GM12865 (cell line): ENCODE measurements around the gene XXYLT1.
A peak's percentile ranks its signal among the peaks of the same experiment; 100 is the strongest.

Source experiments
- DNase-seq: peaks from one replicate; pipeline ENCODE4 v3.0.0; 2010; ENCODE audit warnings: low read depth
- H3K4me3 ChIP-seq: 2 replicates; pipeline ENCODE4 v1.5.1; 2011; ENCODE audit warnings: mild to moderate bottlenecking, low read depth, low read length, control low read depth
- TF ChIP-seq, protein P1 (sequence below): IDR thresholded peaks from 2 replicates; pipeline ENCODE4 v1.5.1; 2011; ENCODE audit warnings: low read length, control low read depth, low read depth, inconsistent platforms; ENCODE audit not compliant: insufficient read depth; ENCODE audit errors: missing control alignments

The XXYLT1 gene

DNA sequence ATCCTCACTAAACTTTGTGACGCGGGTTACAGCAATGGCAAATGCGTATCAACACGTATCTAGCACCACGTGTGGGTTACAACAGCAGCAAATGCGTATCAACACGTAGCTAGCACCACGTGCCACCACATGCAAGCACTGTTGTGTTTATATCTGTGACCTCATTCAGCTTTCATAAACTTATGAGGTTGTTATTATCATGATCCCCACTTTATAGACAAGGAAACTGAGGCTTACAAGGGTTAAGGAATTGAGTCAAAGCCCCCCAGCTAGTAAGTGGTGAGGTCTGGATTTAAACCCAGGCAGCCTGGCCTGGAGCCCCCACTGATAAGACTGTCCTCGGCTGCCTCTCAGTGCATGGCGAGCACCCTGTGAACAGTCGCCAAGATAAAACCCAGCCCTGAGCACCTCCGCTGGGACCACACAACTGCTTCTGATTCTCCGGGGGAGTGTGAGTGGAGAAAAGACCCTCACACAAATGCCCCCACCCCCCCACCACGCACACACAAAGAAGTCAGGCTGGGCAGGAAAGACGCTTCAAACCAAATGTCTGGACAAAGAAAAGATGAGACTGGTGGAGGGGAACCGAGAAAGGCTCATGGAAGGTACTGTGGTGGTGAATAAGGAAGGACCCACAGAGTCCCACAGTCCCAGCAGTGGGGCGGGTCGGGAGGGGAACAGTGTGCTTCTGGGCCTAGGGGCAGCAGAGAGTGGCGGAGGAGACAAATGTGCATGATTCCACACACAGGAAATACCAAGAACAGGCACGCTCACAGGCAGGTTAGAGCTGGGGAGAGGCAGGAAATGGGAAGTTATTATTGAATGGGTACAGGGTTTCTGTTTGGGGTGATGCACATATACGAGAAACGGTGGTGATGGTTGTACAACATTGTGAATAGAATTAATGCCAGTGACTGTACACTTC lies 173.4 kb downstream of the XXYLT1 start:
- H3K4me3 ChIP-seq: no peak overlapping the region
- DNase-seq: peak; percentile 16
- TF ChIP-seq, protein P1, sequence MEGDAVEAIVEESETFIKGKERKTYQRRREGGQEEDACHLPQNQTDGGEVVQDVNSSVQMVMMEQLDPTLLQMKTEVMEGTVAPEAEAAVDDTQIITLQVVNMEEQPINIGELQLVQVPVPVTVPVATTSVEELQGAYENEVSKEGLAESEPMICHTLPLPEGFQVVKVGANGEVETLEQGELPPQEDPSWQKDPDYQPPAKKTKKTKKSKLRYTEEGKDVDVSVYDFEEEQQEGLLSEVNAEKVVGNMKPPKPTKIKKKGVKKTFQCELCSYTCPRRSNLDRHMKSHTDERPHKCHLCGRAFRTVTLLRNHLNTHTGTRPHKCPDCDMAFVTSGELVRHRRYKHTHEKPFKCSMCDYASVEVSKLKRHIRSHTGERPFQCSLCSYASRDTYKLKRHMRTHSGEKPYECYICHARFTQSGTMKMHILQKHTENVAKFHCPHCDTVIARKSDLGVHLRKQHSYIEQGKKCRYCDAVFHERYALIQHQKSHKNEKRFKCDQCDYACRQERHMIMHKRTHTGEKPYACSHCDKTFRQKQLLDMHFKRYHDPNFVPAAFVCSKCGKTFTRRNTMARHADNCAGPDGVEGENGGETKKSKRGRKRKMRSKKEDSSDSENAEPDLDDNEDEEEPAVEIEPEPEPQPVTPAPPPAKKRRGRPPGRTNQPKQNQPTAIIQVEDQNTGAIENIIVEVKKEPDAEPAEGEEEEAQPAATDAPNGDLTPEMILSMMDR: no peak

DNA sequence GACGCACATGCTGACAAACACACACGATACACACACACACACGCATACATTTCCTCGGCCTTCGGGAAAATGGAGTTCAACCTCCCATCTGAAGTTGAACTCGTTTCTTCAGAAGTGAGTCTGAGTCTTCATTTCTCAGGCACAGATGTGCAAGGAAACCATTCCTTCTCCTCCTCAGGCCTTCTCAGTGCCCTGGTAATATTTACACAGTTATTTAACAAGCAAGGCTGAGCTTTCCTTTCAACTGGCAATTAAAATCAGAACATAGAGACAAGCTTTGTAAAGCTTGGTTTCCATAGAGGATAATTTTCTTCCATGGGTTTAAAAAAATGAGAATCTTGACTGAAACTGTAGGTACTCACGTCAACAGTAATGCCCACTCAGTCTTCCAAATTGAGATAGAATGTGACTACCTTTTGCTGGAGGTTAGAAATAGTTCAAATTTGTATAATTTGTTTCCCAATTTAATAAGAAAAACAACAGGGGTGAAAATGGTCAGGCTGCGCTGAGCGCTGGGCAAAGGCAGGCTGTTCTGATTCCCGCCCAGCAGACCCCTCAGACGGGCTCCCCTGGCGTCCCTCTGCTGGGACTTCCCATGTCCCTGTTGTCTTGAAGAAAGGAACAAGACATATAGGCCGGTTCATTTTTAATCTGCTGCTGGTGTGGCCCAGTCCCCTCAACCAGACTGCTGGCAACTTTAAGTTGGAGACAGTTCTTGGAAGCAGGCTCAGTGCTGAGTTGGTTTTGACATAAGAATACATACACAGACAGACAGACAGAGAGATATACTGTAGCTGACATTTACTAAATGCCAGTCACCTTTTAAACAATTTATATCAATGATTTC lies 174.3 kb downstream of the XXYLT1 start:
- no peak for DNase-seq
- TF ChIP-seq, protein P1: no peak

DNA sequence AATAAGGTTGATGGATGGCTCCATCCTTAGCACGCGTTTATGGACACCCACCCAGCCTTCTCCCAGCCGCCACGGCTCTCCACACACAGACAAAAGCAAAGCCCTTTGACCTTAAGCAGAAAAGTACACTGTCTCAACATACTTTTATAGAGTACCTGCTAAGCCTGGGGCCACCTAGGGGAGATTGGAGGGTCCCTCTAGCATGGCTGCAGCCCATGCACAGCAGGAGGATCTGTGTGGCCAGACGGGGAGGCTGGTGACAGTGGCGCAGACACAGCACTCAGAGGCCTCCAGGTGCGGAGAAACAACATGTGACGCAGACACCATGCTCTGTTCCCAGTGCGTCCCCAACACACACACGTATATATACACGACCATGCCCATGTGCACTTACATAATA lies 174.9 kb downstream of the XXYLT1 start:
- DNase-seq: no peak
- no peak overlapping the region for H3K4me3 ChIP-seq
- TF ChIP-seq, protein P1: no peak

More for the DNA sequence above, 174.3 kb downstream of the XXYLT1 start:
- no peak overlapping the region for H3K4me3 ChIP-seq

DNA sequence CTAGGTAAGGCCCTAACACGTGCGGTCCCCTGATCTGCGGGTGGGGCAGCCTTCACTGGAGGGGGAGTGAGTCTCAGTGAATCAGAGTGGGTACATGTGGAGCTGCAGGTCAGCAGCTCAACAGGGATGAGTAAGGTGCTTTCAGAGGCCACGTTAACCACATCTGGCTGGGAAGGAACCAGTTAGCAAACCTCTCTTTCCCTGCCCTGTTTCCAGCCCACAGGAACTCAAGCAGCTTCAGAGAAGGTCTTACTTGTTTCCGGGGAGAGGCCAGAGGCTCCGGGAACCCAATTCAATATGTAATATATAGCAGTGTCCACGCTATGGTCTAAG lies 175.3 kb downstream of the XXYLT1 start:
- TF ChIP-seq, protein P1: no peak
- no peak for DNase-seq
- no peak overlapping the region for H3K4me3 ChIP-seq

DNA sequence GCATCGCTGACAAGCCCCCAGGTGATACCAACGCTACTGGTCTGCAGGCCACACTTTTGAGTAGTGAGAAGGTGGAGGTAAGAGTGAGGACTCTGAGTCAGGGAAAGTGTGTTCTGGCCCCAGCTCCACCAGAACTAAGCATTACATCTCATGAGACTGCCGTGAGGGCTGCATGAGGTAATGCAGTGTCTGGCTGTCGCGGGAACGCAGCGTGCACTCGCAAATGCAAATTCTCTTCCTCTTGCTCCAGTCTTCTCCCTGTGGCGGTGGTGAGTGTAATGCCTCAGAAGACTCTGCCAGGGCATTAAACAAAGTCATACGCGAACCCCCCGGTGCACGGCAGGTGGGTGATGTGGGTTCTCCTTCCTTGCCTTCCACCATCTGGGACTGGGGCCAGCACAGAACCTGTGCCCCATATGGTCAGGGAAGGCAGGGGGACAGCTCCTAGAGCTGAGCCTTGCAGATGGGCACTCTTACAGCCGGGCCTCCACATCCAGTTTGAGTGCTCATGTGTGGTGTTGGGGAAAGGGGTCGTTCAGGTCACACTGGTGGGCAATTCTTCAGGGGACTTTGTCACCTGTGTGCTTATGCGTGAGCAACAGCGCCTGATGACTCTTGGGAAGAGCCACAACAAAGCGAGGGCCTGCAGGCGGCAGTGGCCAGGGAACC lies 175.8 kb downstream of the XXYLT1 start:
- H3K4me3 ChIP-seq: no peak overlapping the region
- TF ChIP-seq, protein P1: no peak

DNA sequence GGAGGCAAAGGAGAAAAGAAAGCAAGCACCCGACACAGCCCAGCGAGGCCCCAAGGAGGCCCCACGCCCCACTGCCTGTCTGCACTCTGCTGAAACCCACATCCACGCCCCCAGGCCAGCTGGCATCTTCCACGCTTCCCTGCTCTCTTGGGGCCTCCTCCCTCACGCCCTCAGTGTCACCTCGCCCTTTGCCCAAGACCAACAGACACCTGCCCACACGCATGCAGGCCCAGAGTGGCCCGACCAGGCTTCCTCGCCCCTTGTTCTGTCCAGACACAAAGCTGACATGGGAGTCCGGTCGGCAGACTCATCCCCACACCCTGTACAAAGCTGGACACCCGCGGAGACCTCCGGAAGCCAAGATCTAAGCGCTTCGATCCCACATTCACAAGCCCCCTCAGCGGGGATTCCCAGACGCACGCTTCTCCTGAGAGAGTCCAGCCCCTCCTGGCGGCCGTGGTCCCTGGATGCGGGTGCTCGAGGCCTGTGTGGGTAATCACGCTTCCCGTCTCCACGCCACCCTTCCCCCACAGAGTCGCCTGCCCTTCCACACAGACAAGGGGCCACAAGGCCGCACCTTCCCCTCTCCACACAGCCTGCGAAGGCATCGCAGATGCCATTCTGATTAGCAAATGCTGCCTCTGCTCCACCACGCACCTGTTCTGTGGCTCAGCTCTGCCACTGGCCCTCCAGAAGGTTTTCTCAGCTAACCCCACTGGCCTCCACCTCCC lies 176.6 kb downstream of the XXYLT1 start:
- peak; percentile 71 for DNase-seq
- peak overlapping the region; percentile 8 for H3K4me3 ChIP-seq
- TF ChIP-seq, protein P1: no peak

More for the DNA sequence above, 175.8 kb downstream of the XXYLT1 start:
- DNase-seq: peak; percentile 65
